Type B pancreatic cell (in vitro differentiated cells): ENCODE measurements around the gene PRMT9. TPM values are rescaled to one million over a fixed set of nuclear protein-coding genes. Genes with fewer than 3 reads are reported as not detected.

Experiments used
- DNase-seq: peaks from one replicate; pipeline ENCODE4 v3.0.0; 2021; ENCODE audit warnings: mixed read lengths; ENCODE audit not compliant: unreplicated experiment; ENCODE audit errors: extremely low spot score
- H3K27ac Mint-ChIP-seq: 2 replicates; pipeline ENCODE4 v1.8.0; 2021; ENCODE audit warnings: mild to moderate bottlenecking, mixed read lengths
- H3K27me3 Mint-ChIP-seq: 2 replicates; pipeline ENCODE4 v1.8.0; 2021; ENCODE audit warnings: mixed read lengths
- H3K36me3 Mint-ChIP-seq: 2 replicates; pipeline ENCODE4 v1.8.0; 2021; ENCODE audit warnings: mixed read lengths
- H3K4me1 Mint-ChIP-seq: one replicate; pipeline ENCODE4 v1.8.0; 2021; ENCODE audit warnings: mixed read lengths; ENCODE audit not compliant: unreplicated experiment
- H3K4me3 Mint-ChIP-seq: 2 replicates; pipeline ENCODE4 v1.8.0; 2021; ENCODE audit warnings: mild to moderate bottlenecking, mixed read lengths
- H3K9me3 Mint-ChIP-seq: 2 replicates; pipeline ENCODE4 v1.8.0; 2021; ENCODE audit warnings: mixed read lengths
- long read RNA-seq: library from polyadenylated mRNA; unstranded; transcript quantifications from one replicate; pipeline ENCODE4 v2.0.0, GENCODE V29; 2020
- total RNA-seq: library from RNA; stranded (reverse); gene quantifications from 2 replicates; pipeline ENCODE4 v1.2.1, GENCODE V29; 2021; ENCODE audit warnings: low replicate concordance
- TF ChIP-seq, protein P1 (sequence below): fragments of 200-600 bp; sonication (generic); conservative IDR thresholded peaks from 2 replicates; pipeline ENCODE4 v1.5.0; 2021; ENCODE audit warnings: antibody characterized with exemption, mild to moderate bottlenecking

The PRMT9 gene
- total RNA-seq, result 9.2 and 12.5 TPM in 2 replicates
- long read RNA-seq, transcript PRMT9-201 (12 exons, 3,528 nt), result major isoform, 33 of 49 reads
- long read RNA-seq, transcript PRMT9-204 (11 exons, 2,674 nt), result minor isoform, 7 of 49 reads
- long read RNA-seq, partial matches to known transcripts, result 1 of 49 reads
- long read RNA-seq, other reads (novel, unspliced or antisense), result 8 of 49 reads

DNA sequence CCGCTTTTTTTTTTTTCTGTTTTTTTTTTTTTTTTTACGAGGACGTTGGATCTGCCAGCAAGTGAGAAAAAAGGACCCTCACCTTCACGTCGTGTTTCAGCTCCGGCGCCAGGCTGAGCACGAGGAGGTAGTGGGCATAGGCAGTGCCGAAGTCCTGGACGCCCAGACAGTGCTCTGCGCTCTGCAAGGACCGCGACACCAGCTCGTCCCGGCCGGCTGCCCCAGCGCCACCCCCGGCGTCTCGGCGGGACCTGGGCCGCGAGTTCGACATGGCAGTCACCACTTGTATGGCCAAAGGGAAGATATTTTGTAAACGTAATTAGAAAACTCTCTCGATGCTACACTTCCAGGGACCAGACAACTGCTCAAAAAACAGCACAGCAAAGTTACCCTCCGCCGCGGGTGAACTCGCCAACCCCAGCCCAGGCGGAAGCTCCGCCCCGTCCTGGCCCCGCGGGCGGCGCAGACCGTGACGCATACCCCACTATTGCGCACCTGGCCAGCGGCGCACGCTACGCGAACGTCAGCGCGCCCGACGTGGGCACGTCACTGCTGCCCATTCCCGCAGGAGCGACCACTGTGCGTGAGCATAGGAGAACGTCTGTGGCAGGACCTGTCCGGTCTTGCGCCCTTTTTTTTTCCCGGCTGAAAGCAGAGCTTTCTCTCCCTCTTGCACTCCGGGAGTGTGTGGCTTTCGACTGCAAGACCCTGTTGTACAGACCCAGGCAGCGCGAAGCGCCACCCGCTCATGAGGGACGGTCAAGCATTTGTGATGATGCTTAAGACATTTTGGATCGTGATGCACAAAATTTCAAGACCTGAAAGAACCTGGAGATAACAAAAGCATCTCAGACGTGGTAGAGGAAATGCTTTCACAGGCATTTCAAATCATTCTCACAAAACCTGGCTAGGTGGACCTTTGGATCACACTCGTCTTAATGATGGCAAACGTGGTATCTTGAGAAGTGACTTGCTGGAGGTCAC, at the start of gene PRMT9:
Gene PRMT9 (minus strand): TSS at position 447 of the 984 bp plus-strand sequence. CDS start 176 bp downstream, at position 271.
- H3K9me3 Mint-ChIP-seq, result no peaks in the 10 kb centered on the region
- H3K27ac Mint-ChIP-seq, result peak within 1 kb of the TSS; percentile 93
- peaks cover 11% of the 10 kb centered on the region for H3K4me1 Mint-ChIP-seq
- peak; percentile 91 for DNase-seq
- H3K4me3 Mint-ChIP-seq, result peak within 1 kb of the TSS; percentile 93
- H3K36me3 Mint-ChIP-seq, result peaks cover 3% of the 10 kb centered on the region
- TF ChIP-seq, protein P1, sequence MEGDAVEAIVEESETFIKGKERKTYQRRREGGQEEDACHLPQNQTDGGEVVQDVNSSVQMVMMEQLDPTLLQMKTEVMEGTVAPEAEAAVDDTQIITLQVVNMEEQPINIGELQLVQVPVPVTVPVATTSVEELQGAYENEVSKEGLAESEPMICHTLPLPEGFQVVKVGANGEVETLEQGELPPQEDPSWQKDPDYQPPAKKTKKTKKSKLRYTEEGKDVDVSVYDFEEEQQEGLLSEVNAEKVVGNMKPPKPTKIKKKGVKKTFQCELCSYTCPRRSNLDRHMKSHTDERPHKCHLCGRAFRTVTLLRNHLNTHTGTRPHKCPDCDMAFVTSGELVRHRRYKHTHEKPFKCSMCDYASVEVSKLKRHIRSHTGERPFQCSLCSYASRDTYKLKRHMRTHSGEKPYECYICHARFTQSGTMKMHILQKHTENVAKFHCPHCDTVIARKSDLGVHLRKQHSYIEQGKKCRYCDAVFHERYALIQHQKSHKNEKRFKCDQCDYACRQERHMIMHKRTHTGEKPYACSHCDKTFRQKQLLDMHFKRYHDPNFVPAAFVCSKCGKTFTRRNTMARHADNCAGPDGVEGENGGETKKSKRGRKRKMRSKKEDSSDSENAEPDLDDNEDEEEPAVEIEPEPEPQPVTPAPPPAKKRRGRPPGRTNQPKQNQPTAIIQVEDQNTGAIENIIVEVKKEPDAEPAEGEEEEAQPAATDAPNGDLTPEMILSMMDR, result no peak
- H3K27me3 Mint-ChIP-seq, result peaks cover 3% of the 10 kb centered on the region

DNA sequence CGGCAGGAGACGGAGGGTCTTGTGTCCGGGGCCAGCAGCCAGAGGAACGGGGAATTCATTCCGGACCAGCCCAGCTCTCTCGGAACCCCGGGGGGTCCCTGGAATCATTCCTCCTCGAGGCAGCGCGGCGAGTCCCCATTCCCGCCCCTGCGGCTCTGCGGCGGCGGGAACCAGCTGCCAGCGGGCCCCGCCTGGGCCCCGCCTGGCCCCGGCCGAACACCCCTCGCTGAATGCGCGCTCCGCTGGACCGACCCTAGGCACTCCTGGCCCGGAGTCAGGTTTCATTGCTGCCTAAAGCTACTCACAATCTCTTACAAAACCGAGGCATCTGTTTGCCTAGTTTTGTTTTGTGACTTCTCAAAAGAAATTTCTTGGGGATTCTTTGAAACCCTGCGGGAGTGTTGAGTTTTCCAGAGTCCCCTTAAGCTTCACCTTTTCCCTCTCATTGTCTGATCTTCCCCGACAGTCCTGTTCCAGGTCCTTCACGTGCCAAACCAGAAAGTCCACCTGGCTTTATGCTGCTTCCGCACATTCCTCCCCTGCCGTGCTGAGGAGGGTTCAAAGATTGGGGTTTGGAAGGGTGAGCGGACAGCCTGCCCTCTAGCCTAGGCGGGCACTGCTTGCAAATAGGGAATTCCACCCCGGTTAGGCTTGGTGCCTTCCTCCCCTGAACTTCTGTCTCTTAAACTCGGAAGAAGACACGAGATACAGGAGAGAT, 48.7 kb upstream of the PRMT9 start:
- DNase-seq, result peak; percentile 76
- TF ChIP-seq, protein P1, result no peak
- Mint-ChIP-seq H3K27ac (peak overlapping the region; percentile 82), H3K27me3 (peaks cover 12% of the 10 kb centered on the region), H3K4me3 (peak overlapping the region; percentile 95), H3K36me3 (no peaks in the 10 kb centered on the region), H3K4me1 (peaks cover 46% of the 10 kb centered on the region), H3K9me3 (peaks cover 4% of the 10 kb centered on the region)

DNA sequence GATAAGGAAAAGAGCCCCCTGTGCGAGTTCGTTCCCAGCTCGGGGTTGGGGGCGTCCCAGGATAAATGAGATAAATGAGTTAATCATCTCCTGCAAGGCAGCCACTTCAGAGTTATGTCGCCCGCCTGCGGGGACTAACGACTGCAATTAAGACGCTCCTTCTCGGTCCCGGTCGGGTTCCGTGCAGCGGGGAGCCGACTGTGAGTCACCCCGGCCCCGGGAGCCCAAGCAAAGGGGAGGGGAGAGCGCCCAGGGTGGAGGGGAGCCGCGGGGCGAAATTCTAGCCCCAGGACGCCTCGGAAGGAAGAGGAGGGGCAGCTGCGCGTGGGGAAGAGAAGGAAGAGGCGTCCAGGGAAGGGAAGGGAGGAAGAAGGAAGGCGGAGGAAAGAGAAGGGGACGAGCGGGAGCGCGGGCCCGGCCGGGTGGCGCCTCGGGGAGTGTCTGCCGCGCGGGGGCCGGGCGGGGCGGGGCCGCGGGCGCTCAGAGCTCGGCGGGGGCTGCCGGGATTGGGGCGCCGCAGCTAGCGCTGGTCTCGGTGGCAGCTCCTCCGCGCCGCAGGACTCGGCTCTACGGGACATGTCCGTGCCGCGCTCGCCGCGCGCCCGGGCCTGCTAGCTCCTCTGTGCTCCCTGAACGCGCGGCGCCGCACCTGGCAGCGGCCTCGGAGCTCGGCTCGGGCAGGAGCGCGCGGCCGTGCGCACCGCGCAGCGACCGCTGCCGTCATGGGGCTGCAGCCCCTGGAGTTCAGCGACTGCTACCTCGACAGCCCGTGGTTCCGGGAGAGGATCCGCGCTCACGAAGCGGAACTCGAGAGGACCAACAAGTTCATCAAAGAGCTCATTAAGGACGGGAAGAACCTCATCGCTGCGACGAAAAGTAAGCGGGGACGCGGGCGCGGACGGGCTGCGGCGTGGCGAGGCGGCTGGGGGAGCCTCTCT, 47.9 kb upstream of the PRMT9 start, which contains the start of gene ARHGAP10:
Gene ARHGAP10 (plus strand): TSS at position 509 of the 938 bp plus-strand sequence. CDS start 214 bp downstream, at position 723.
- Mint-ChIP-seq H3K27ac (peak within 1 kb of the TSS; percentile 86), H3K27me3 (peaks cover 12% of the 10 kb centered on the region), H3K9me3 (peaks cover 4% of the 10 kb centered on the region), H3K4me3 (peak within 1 kb of the TSS; percentile 95), H3K4me1 (peaks cover 43% of the 10 kb centered on the region), H3K36me3 (no peaks in the 10 kb centered on the region)
- TF ChIP-seq, protein P1, result no peak
- DNase-seq, result peak; percentile 78

DNA sequence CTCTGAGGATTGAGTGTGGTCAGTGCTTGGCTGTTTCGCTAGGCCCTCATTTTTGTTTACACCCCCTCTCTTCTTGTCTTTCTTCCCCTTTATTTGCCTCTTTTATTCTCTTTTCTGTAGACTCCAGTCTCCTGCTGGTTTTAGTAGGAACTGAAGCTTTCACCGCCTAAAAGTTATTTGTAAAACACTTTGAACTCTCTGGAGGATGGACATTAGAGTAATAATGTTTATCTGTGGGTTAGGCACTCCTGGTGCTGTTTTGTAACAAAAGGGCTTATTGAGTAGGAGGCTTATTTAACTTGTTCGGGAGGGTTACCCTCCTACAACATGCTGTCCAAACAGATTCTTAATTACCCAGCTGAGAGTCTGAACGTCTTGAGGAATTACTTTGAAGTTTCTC, 46.4 kb upstream of the PRMT9 start:
- DNase-seq, result no peak
- Mint-ChIP-seq H3K9me3 (no peaks in the 10 kb centered on the region), H3K27ac (no peak overlapping the region), H3K27me3 (peaks cover 12% of the 10 kb centered on the region), H3K4me1 (peaks cover 29% of the 10 kb centered on the region), H3K36me3 (no peaks in the 10 kb centered on the region), H3K4me3 (peak overlapping the region; percentile 83)
- TF ChIP-seq, protein P1, result peak; percentile 57
